ENCODE data around the gene CENPW. TPM values are rescaled to one million over a fixed set of nuclear protein-coding genes. Genes with fewer than 3 reads are reported as not detected.

CENPW gene
- total RNA-seq (1 to 10 TPM; 5.6 to 7.4 TPM), polyA plus RNA-seq (1 to 10 TPM; 1.7 to 3.3 TPM)
- long read RNA-seq, donor 1, result 0 reads
- long read RNA-seq, donor 2, transcript CENPW-203 (3 exons, 750 nt), result major isoform, 8 of 9 reads
- long read RNA-seq, donor 2, partial matches to known transcripts, result 0 of 9 reads
- long read RNA-seq, donor 2, other reads (novel, unspliced or antisense), result 0 of 9 reads

GRCh38 chr6:126339796-126340609 is at the start of gene CENPW:
Gene CENPW (plus strand): TSS chr6:126340115. CDS start chr6:126340274, 159 bp downstream.
- no peaks in the 10 kb centered on the region for H3K4me1 ChIP-seq (ENCODE audit: control insufficient read depth in 1 of 2, insufficient read depth in 2 of 2, low read length in 2 of 2)
- intact Hi-C loops (cut with DNase I), result loop anchor here in 1 of 2 donors (10.0 kb wide), 1 partner anchor 305 kb away; no protein-coding TSS in a partner anchor
- peak; percentile 93 to 94 for DNase-seq
- peak; percentile 80 for ATAC-seq (ENCODE audit: low FRiP score)
- no peaks in the 10 kb centered on the region for H3K36me3 ChIP-seq (ENCODE audit: control insufficient read depth in 1 of 2, insufficient read depth in 2 of 2, low read length in 1 of 2)
- no peaks in the 10 kb centered on the region for H3K9me3 ChIP-seq (ENCODE audit: control insufficient read depth, low read length)
- no peak within 1 kb of the TSS for H3K27ac ChIP-seq (ENCODE audit: low read depth in 1 of 2, low read length in 2 of 2)
- 1% methylated on average over 46 of the region's 46 CpGs for WGBS, 2 donors
- peak within 1 kb of the TSS; percentile 64 to 90 for H3K4me3 ChIP-seq (ENCODE audit: low read length in 2 of 2)
- no peaks in the 10 kb centered on the region for H3K27me3 ChIP-seq (ENCODE audit: control insufficient read depth in 1 of 2, insufficient read depth in 2 of 2, low read length in 1 of 2)

- intact Hi-C loops (cut with DNase I), result no loop called here
- Histone ChIP-seq H3K9me3 (ENCODE audit: control insufficient read depth, low read length) (no peaks in the 10 kb centered on the region), H3K27me3 (ENCODE audit: control insufficient read depth in 1 of 2, insufficient read depth in 2 of 2, low read length in 1 of 2) (no peaks in the 10 kb centered on the region), H3K27ac (ENCODE audit: low read depth in 1 of 2, low read length in 2 of 2) (no peak overlapping the region), H3K4me1 (ENCODE audit: control insufficient read depth in 1 of 2, insufficient read depth in 2 of 2, low read length in 2 of 2) (no peaks in the 10 kb centered on the region), H3K36me3 (ENCODE audit: control insufficient read depth in 1 of 2, insufficient read depth in 2 of 2, low read length in 1 of 2) (no peaks in the 10 kb centered on the region), H3K4me3 (ENCODE audit: low read length in 2 of 2) (no peak overlapping the region)
- DNase-seq (no peak), ATAC-seq (ENCODE audit: low FRiP score) (no peak)
These were observed 45.9 kb upstream of the CENPW start for GRCh38 chr6:126293891-126294524.

GRCh38 chr6:126300126-126300525 is 39.8 kb upstream of the CENPW start:
- no peaks in the 10 kb centered on the region for H3K4me1 ChIP-seq (ENCODE audit: control insufficient read depth in 1 of 2, insufficient read depth in 2 of 2, low read length in 2 of 2)
- no peak overlapping the region for H3K4me3 ChIP-seq (ENCODE audit: low read length in 2 of 2)
- no peaks in the 10 kb centered on the region for H3K36me3 ChIP-seq (ENCODE audit: control insufficient read depth in 1 of 2, insufficient read depth in 2 of 2, low read length in 1 of 2)
- ATAC-seq (ENCODE audit: low FRiP score) (no peak), DNase-seq (no peak)
- intact Hi-C loops (cut with DNase I), result no loop called here
- no peak overlapping the region for H3K27ac ChIP-seq (ENCODE audit: low read depth in 1 of 2, low read length in 2 of 2)
- H3K9me3 ChIP-seq (ENCODE audit: control insufficient read depth, low read length), result no peaks in the 10 kb centered on the region
- H3K27me3 ChIP-seq (ENCODE audit: control insufficient read depth in 1 of 2, insufficient read depth in 2 of 2, low read length in 1 of 2), result no peaks in the 10 kb centered on the region
- WGBS, 2 donors, result 60 to 65% methylated on average over 3 of the region's 3 CpGs

- Histone ChIP-seq H3K9me3 (ENCODE audit: control insufficient read depth, low read length) (no peaks in the 10 kb centered on the region), H3K36me3 (ENCODE audit: control insufficient read depth in 1 of 2, insufficient read depth in 2 of 2, low read length in 1 of 2) (no peaks in the 10 kb centered on the region), H3K27me3 (ENCODE audit: control insufficient read depth in 1 of 2, insufficient read depth in 2 of 2, low read length in 1 of 2) (no peaks in the 10 kb centered on the region), H3K4me3 (ENCODE audit: low read length in 2 of 2) (no peak overlapping the region), H3K4me1 (ENCODE audit: control insufficient read depth in 1 of 2, insufficient read depth in 2 of 2, low read length in 2 of 2) (no peaks in the 10 kb centered on the region), H3K27ac (ENCODE audit: low read depth in 1 of 2, low read length in 2 of 2) (no peak overlapping the region)
- no peak for DNase-seq
- intact Hi-C loops (cut with DNase I), result no loop called here
- ATAC-seq (ENCODE audit: low FRiP score), result no peak
These were observed 39.2 kb upstream of the CENPW start for GRCh38 chr6:126300735-126301134.

GRCh38 chr6:126302191-126302590 is 37.7 kb upstream of the CENPW start:
- H3K4me3 ChIP-seq (ENCODE audit: low read length in 2 of 2), result no peak overlapping the region
- no peaks in the 10 kb centered on the region for H3K27me3 ChIP-seq (ENCODE audit: control insufficient read depth in 1 of 2, insufficient read depth in 2 of 2, low read length in 1 of 2)
- H3K4me1 ChIP-seq (ENCODE audit: control insufficient read depth in 1 of 2, insufficient read depth in 2 of 2, low read length in 2 of 2), result no peaks in the 10 kb centered on the region
- no peaks in the 10 kb centered on the region for H3K36me3 ChIP-seq (ENCODE audit: control insufficient read depth in 1 of 2, insufficient read depth in 2 of 2, low read length in 1 of 2)
- DNase-seq (no peak), ATAC-seq (ENCODE audit: low FRiP score) (no peak)
- no peak overlapping the region for H3K27ac ChIP-seq (ENCODE audit: low read depth in 1 of 2, low read length in 2 of 2)
- intact Hi-C loops (cut with DNase I), result no loop called here
- H3K9me3 ChIP-seq (ENCODE audit: control insufficient read depth, low read length), result no peaks in the 10 kb centered on the region

- WGBS, 2 donors, result 38 to 44% methylated on average over 2 of the region's 2 CpGs
- Histone ChIP-seq H3K27ac (ENCODE audit: low read depth in 1 of 2, low read length in 2 of 2) (no peak overlapping the region), H3K27me3 (ENCODE audit: control insufficient read depth in 1 of 2, insufficient read depth in 2 of 2, low read length in 1 of 2) (no peaks in the 10 kb centered on the region), H3K4me1 (ENCODE audit: control insufficient read depth in 1 of 2, insufficient read depth in 2 of 2, low read length in 2 of 2) (no peaks in the 10 kb centered on the region), H3K4me3 (ENCODE audit: low read length in 2 of 2) (no peak overlapping the region), H3K9me3 (ENCODE audit: control insufficient read depth, low read length) (no peaks in the 10 kb centered on the region), H3K36me3 (ENCODE audit: control insufficient read depth in 1 of 2, insufficient read depth in 2 of 2, low read length in 1 of 2) (no peaks in the 10 kb centered on the region)
- intact Hi-C loops (cut with DNase I), result no loop called here
- no peak for ATAC-seq (ENCODE audit: low FRiP score)
- no peak for DNase-seq
These were observed 32.1 kb upstream of the CENPW start for GRCh38 chr6:126307849-126308248.

- no peaks in the 10 kb centered on the region for H3K36me3 ChIP-seq (ENCODE audit: control insufficient read depth in 1 of 2, insufficient read depth in 2 of 2, low read length in 1 of 2)
- no peak for ATAC-seq (ENCODE audit: low FRiP score)
These were observed 31.6 kb upstream of the CENPW start for GRCh38 chr6:126308362-126308761.

GRCh38 chr6:126312013-126312665 is 27.8 kb upstream of the CENPW start:
- WGBS, 2 donors, result 91 to 96% methylated on average over 1 of the region's 1 CpG
- DNase-seq, result no peak
- Histone ChIP-seq H3K36me3 (ENCODE audit: control insufficient read depth in 1 of 2, insufficient read depth in 2 of 2, low read length in 1 of 2) (no peaks in the 10 kb centered on the region), H3K9me3 (ENCODE audit: control insufficient read depth, low read length) (no peaks in the 10 kb centered on the region), H3K27me3 (ENCODE audit: control insufficient read depth in 1 of 2, insufficient read depth in 2 of 2, low read length in 1 of 2) (no peaks in the 10 kb centered on the region), H3K27ac (ENCODE audit: low read depth in 1 of 2, low read length in 2 of 2) (no peak overlapping the region), H3K4me1 (ENCODE audit: control insufficient read depth in 1 of 2, insufficient read depth in 2 of 2, low read length in 2 of 2) (no peaks in the 10 kb centered on the region), H3K4me3 (ENCODE audit: low read length in 2 of 2) (no peak overlapping the region)
- intact Hi-C loops (cut with DNase I), result no loop called here
- ATAC-seq (ENCODE audit: low FRiP score), result no peak

More at GRCh38 chr6:126308362-126308761, 31.6 kb upstream of the CENPW start:
- no peak overlapping the region for H3K4me3 ChIP-seq (ENCODE audit: low read length in 2 of 2)
- no peak for DNase-seq
- intact Hi-C loops (cut with DNase I), result no loop called here
- no peak overlapping the region for H3K27ac ChIP-seq (ENCODE audit: low read depth in 1 of 2, low read length in 2 of 2)
- H3K9me3 ChIP-seq (ENCODE audit: control insufficient read depth, low read length), result no peaks in the 10 kb centered on the region
- 87% methylated on average over 3 of the region's 3 CpGs for WGBS, 2 donors
- no peaks in the 10 kb centered on the region for H3K27me3 ChIP-seq (ENCODE audit: control insufficient read depth in 1 of 2, insufficient read depth in 2 of 2, low read length in 1 of 2)
- H3K4me1 ChIP-seq (ENCODE audit: control insufficient read depth in 1 of 2, insufficient read depth in 2 of 2, low read length in 2 of 2), result no peaks in the 10 kb centered on the region

Measured in aorta (tissue), 5 donors.